GM19467 (cell line): ENCODE results near the gene KIAA0825.
A peak's percentile ranks its signal among the peaks of the same experiment; 100 is the strongest.
"Not testable (repeated sequence)": the region's sequence is repeated elsewhere in the genome, so short reads cannot be mapped to it uniquely, and the experiment has no call there.

Experiments
- ATAC-seq: cut with Tn5 transposase; IDR thresholded peaks from one replicate; pipeline ENCODE4 v1.9.1; 2021; ENCODE audit warnings: mild to moderate bottlenecking, moderate library complexity; ENCODE audit not compliant: unreplicated experiment

Gene KIAA0825

GRCh38 chr5:94197970-94198369 lies 420.4 kb downstream of the KIAA0825 start:
- no peak for ATAC-seq

- ATAC-seq = no peak
Observed at GRCh38 chr5:94196953-94197352, 421.5 kb downstream of the KIAA0825 start.

DNA sequence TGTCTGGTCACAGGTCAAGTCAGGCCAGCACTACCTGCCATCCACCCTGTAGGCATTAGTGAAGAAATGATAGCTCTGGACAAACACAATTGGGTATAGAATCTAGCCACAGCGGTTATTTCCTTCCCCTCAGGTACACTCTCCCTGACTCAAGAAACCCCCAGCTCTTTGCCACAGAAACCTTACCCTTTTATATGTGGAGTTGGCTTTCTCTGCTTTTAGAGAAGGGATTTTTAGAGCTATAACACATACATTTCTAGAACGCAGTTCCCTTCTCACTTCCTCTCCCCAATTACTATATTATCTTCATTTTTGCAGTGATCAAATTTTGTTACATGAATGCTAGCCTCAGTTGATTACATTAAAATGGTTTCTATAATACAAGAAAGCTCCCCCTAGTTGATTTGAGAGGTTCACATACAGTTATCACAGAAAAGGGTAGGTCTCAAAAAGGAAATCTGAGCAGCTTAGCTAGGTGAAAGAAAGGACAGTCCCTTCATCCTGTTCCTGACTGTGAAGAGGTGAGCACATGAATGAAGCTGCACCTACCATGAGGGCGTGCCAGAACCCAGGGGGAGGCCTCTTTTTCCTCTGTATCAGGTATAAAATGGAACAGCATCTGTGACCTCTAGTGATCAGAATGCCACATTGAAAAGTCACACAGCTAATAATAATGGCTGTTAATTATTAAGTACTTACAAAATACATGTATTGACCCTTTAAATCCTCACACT lies 425.6 kb downstream of the KIAA0825 start:
- ATAC-seq = no peak

DNA sequence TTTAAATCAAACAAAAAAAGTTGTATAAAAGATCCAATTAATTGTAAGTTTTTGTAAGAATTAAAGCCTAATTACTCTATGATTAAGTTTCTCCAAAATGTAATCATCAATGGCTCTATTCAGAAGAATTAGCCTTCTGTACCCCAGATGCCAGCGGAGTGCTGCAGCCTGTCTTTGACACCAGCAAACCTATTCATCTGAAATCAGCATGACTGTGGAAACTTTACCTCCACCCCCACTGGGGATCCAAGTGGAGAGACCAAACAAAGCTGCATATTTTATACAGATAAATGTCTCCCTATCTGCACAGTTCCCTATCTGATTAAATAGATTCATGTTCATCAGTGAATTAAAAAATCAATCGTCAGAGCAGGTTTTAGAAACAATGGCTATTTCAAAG lies 426.8 kb downstream of the KIAA0825 start:
- no peak for ATAC-seq

GRCh38 chr5:94188725-94189124 lies 429.7 kb downstream of the KIAA0825 start:
- no peak for ATAC-seq

GRCh38 chr5:94184870-94185269 lies 433.5 kb downstream of the KIAA0825 start:
- ATAC-seq = no peak

- no peak for ATAC-seq
Observed at GRCh38 chr5:94181895-94182294, 436.5 kb downstream of the KIAA0825 start.

DNA sequence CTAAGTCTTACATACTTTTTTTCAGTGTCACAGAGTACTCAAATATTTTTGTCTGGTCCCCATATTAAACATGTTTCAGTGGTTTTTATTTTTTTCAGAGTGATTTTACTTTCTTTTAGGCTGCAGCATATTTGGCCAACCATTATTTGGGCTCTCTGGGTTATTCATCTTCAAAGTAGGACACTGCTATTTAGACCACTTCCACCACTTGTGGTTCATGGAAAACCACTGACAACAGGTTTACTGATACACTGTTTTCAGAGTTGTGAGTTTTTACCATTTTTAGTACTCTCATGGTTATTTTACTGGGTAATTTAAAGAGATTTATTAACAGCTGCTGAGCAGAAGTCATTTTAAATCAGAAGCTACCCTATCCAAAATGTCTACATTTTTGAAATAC lies 437.6 kb downstream of the KIAA0825 start:
- ATAC-seq = no peak

DNA sequence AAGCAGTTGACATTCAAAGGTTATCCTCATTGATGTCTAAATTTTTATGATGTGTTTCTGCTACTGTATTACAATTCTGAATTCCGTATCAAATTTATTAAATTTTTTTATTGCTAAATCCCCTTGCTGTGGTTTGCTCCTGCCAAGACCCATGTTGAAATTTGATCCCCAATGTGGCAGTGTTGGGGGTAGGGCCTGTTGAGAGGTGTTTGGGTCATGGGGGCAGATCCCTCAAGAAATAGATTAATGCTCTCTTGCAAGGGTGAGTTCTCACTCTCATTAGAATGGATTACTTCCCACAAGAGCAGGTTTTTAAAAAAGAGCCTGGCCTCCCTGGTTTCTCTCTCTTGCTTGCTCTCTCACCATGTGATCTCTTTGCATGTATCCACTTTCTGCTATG lies 442.5 kb downstream of the KIAA0825 start:
- no peak for ATAC-seq

DNA sequence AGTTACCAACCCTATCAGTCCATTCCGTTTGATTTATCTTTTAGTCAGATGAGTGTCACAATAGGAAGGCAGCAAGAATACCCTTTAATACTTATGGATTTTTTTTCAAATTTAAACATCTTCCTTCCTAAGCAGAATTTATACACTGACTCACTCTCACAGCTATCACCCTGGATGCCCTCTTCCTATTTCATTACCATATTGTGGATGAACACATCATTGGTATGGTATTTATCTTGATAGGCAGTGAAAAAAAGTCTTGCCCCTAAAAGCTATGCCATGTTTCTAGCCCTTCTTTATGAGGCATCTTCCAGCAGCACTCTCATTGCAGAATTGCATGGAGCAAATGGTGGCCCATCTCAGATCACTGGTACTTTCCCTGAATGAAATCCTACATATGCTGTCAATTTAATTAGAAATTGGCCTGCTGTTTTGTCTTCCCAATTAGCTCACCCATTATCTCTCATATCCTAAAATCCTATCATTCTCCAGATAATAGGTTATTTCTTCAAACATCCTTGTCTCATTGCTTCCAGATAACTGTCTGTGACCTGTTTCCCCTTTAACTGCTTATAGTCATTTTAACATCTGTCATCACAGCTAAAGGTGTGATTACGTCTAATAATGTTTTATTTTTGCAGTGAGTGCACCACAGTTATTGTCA lies 443.5 kb downstream of the KIAA0825 start:
- ATAC-seq = no peak

- no peak for ATAC-seq
Observed at GRCh38 chr5:94173100-94173499, 445.3 kb downstream of the KIAA0825 start.

GRCh38 chr5:94171070-94171469 lies 447.3 kb downstream of the KIAA0825 start:
- ATAC-seq = not testable (repeated sequence)

DNA sequence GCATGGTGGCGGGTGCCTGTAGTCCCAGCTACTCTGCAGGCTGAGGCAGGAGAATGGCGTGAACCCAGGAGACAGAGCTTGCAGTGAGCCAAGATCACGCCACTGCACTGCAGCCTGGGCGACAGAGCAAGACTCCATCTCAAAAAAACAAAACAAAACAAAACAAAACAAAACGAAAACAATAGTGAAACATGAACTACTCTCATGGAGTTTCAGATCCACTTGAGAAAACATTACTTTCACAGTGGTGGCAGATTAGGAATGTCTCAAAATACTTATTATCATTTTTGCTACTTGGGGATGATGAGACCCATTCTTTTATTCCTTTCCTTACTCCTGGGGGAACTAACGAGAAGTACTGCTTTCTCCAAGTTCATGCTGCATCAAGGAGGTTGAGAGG lies 448.2 kb downstream of the KIAA0825 start:
- ATAC-seq = peak; percentile 68

DNA sequence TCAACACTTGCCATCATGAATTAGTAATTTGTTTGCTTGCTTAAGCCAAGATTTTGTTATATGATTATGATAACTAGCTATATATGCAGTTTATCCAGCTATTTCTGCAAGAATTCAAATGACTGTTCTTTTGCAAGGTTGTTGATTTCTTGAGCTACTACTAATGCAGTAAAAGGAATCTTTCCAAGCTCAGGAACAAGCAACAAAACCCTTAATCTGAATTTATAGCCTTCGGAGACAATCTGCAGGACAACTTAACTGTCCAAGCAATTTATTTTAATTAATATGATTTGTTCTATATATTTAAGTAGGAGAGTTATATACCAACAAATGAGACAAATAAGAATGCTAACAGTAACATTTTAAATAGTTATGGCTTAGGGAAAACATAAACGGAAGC lies 450.3 kb downstream of the KIAA0825 start:
- ATAC-seq = no peak

GRCh38 chr5:94161801-94162200 lies 456.6 kb downstream of the KIAA0825 start:
- ATAC-seq = no peak

DNA sequence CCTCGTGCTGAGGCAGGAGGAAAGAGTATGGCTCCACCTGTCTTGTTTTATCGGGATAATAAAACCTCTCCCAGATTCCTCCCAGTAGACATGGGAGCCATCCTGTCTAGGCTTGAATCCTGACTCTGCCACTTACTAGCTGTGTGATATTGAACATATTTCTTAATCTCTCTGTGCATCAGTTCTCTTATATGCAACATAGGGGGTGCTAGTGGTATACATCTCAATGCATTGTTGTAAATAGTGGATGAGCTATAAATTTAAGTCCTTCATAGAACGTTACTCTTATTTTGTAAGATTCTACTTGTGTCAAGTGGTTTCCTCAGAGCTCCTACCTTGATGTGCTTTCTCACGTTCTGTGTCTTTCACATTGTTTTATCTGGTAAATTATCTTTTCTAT lies 459.3 kb downstream of the KIAA0825 start:
- no peak for ATAC-seq

GRCh38 chr5:94157704-94158539 lies 460.5 kb downstream of the KIAA0825 start:
- no peak for ATAC-seq

GRCh38 chr5:94154672-94155071 lies 463.7 kb downstream of the KIAA0825 start:
- no peak for ATAC-seq

DNA sequence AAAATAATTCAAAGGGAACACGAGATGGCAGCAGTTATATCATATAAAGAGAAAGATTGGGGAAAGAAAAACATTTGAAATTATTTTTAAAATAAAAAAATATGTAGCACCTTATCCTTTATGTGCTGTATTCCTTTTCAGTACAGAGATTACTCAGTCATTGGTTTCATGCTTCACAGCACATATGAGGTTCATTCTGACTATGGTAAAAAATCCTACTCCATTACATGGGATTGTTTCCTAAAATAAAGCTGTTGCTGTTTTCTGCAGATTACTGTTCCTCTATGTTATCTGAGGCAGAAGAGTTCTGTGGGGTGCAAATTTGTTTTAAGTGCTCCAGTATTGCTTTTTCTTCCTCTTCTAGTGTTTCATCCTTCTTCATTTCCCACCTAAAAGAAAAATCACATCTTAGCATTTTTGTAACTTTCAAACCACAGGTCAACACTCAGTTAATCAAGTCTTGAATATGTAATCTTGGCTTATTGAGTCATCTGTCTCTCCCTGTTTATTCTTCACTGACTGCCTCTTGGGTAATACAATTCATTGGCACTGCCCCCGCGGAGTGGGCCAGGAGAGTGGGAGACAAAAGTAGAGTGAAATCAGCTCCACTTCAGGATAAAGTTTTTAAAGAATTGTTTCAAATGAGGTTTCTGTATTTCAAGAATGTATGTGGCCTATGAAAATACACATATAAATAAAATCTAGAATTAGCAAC lies 464.5 kb downstream of the KIAA0825 start:
- no peak for ATAC-seq

- not testable (repeated sequence) for ATAC-seq
Observed at GRCh38 chr5:94143621-94144020, 474.8 kb downstream of the KIAA0825 start.

DNA sequence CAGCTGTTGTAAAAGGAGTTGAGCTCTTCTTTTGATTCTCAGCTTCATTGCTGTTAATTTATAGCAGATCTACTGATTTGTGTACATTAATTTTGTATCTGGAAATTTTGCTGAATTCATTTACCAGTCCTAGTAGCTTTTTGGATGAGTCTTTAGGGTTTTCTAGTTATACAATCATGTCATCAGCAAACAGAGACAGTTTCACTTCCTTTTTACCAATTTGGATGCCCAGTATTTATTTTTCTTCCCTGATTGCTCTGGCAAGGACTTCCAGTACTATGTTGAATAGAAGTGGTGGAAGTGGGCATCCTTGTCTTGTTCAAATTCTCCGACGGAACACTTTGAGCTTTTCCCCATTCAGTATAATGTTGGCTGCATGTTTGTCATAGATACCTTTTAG lies 478.1 kb downstream of the KIAA0825 start:
- ATAC-seq = no peak
